ENCODE measurements around the gene RS1.

- TF ChIP-seq, protein P1, sequence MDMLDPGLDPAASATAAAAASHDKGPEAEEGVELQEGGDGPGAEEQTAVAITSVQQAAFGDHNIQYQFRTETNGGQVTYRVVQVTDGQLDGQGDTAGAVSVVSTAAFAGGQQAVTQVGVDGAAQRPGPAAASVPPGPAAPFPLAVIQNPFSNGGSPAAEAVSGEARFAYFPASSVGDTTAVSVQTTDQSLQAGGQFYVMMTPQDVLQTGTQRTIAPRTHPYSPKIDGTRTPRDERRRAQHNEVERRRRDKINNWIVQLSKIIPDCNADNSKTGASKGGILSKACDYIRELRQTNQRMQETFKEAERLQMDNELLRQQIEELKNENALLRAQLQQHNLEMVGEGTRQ (CRISPR knock-in tag; IDR thresholded peaks at IDR 0.05) = no peak
- TF ChIP-seq FOS (IDR thresholded peaks at IDR 0.05; ENCODE audit: extremely low read depth, insufficient read length) (no peak), JUN (IDR thresholded peaks at IDR 0.05; ENCODE audit: borderline replicate concordance, low read depth, low read length) (no peak), JUN (CRISPR knock-in tag; IDR thresholded peaks at IDR 0.05; ENCODE audit: borderline replicate concordance) (no peak), EP300 (IDR thresholded peaks at IDR 0.05; ENCODE audit: low read length) (no peak), ZNF589 (CRISPR knock-in tag; IDR thresholded peaks at IDR 0.05; ENCODE audit: low read depth) (no peak), SP1 (CRISPR knock-in tag; IDR thresholded peaks at IDR 0.05) (no peak), ZFP30 (CRISPR knock-in tag; IDR thresholded peaks at IDR 0.05; ENCODE audit: borderline replicate concordance) (no peak), SIN3A (IDR thresholded peaks at IDR 0.05; ENCODE audit: borderline replicate concordance in 2 of 2, control insufficient read depth in 1 of 2, low read depth in 2 of 2, low read length in 2 of 2) (no peak)
Measured at GRCh38 chrX:18687856-18688495, 16.1 kb upstream of the RS1 start.

All from K562 (cell line).